Naive thymus-derived CD4-positive, alpha-beta T cell (primary cell): Measurements from ENCODE around the gene COX20. TPM values are rescaled to one million over a fixed set of nuclear protein-coding genes. Genes with fewer than 3 reads are reported as not detected.

Experiments
- ATAC-seq: fragments of 150-1000 bp; cut with Tn5 transposase; 2 replicates; pipeline ENCODE4 v1.10.0; 2021; ENCODE audit warnings: mild to moderate bottlenecking, moderate library complexity
- CTCF ChIA-PET: fragments of 350-600 bp; sonication (Branson Sonifier 250); formaldehyde crosslinking; loops from one replicate; lab custom pipeline; 2021; ENCODE audit warnings: antibody characterized with exemption; lab: Charles Lee
- POLR2A ChIA-PET: fragments of 350-600 bp; sonication (Branson Sonifier 250); formaldehyde crosslinking; loops from one replicate; lab custom pipeline; 2021; ENCODE audit warnings: antibody characterized with exemption, inconsistent platforms; lab: Charles Lee
- DNase-seq, 9 donors: peaks; one replicate each; pipeline versions ENCODE4 v3.0.0 to v3.0.0-alpha.2; 2020 to 2022; ENCODE audit warnings: mixed read lengths in 1 of 9
- H3K27ac ChIP-seq: one replicate; pipeline ENCODE4 v1.7.0; 2013; ENCODE audit warnings: mild to moderate bottlenecking, low read depth, low read length, moderate library complexity
- H3K27me3 ChIP-seq, 2 donors: one replicate each; pipeline ENCODE4 v1.7.0; 2013; ENCODE audit warnings: low read length in 2 of 2, mild to moderate bottlenecking in 2 of 2, moderate library complexity in 2 of 2; ENCODE audit not compliant: control insufficient read depth in 2 of 2, insufficient read depth in 2 of 2
- H3K36me3 ChIP-seq, 3 experiments: 1 replicate in 2 of 3; 2 replicates in 1 of 3; pipeline ENCODE4 v1.7.0; 2013; ENCODE audit warnings: low read length in 3 of 3, mild to moderate bottlenecking in 3 of 3, moderate library complexity in 1 of 3; ENCODE audit not compliant: insufficient read depth in 3 of 3, control insufficient read depth in 2 of 3
- H3K4me1 ChIP-seq, 2 donors: one replicate each; pipeline ENCODE4 v1.7.0; 2013; ENCODE audit warnings: low read length in 2 of 2, mild to moderate bottlenecking in 2 of 2, moderate library complexity in 1 of 2; ENCODE audit not compliant: control insufficient read depth in 2 of 2, insufficient read depth in 2 of 2
- H3K4me3 ChIP-seq: 2 replicates; pipeline ENCODE4 v1.7.0; 2013; ENCODE audit warnings: mild to moderate bottlenecking, low read length
- H3K9me3 ChIP-seq, 3 experiments: 1 replicate in 2 of 3; 2 replicates in 1 of 3; pipeline ENCODE4 v1.7.0; 2013; ENCODE audit warnings: low read length in 3 of 3; ENCODE audit not compliant: control insufficient read depth in 2 of 3
- H3K27ac Mint-ChIP-seq, 9 donors: one replicate each; pipeline ENCODE4 v1.8.0; 2020 to 2022; ENCODE audit warnings: mixed read lengths in 9 of 9, mild to moderate bottlenecking in 8 of 9, moderate library complexity in 5 of 9, inconsistent platforms in 2 of 9
- H3K27me3 Mint-ChIP-seq, 5 donors: one replicate each; pipeline ENCODE4 v1.8.0; 2021 to 2022; ENCODE audit warnings: mixed read lengths in 5 of 5, mild to moderate bottlenecking in 1 of 5
- H3K36me3 Mint-ChIP-seq, 5 donors: one replicate each; pipeline ENCODE4 v1.8.0; 2020 to 2022; ENCODE audit warnings: mixed read lengths in 5 of 5, mild to moderate bottlenecking in 3 of 5, inconsistent platforms in 1 of 5
- H3K4me1 Mint-ChIP-seq, 7 donors: one replicate each; pipeline ENCODE4 v1.8.0; 2020 to 2022; ENCODE audit warnings: mixed read lengths in 7 of 7, mild to moderate bottlenecking in 3 of 7, inconsistent platforms in 1 of 7
- H3K4me3 Mint-ChIP-seq, 10 donors: one replicate each; pipeline ENCODE4 v1.8.0; 2020 to 2022; ENCODE audit warnings: mild to moderate bottlenecking in 10 of 10, mixed read lengths in 10 of 10, moderate library complexity in 6 of 10, inconsistent platforms in 2 of 10
- H3K9me3 Mint-ChIP-seq, 11 donors: one replicate each; pipeline ENCODE4 v1.8.0; 2020 to 2022; ENCODE audit warnings: mixed read lengths in 11 of 11, mild to moderate bottlenecking in 4 of 11, inconsistent platforms in 1 of 11, moderate library complexity in 1 of 11
- intact Hi-C, 2 donors: fragments of 100-400 bp; cut with micrococcal nuclease; formaldehyde crosslinking; loops; one replicate each; pipeline ENCODE4 v1.15.1; 2023
- polyA plus RNA-seq, 2 donors: library from polyadenylated mRNA; unstranded; fragments of 300-500 nt; fragmentation: Illumina TruSeq; gene quantifications; one replicate each; pipeline ENCODE4 v1.2.3, GENCODE V29; 2021
- total RNA-seq, 6 experiments: library from RNA in 5 of 6; stranded (reverse) in 5 of 6; gene quantifications; 1 replicate in 5 of 6; 2 replicates in 1 of 6; pipeline ENCODE4 v1.2.3 and lab custom pipeline; 2021 to 2026

The COX20 gene
- total and polyA plus RNA-seq, 7 experiments from 2014 or later = 17.1 to 43.7 (median 27.8) TPM

DNA sequence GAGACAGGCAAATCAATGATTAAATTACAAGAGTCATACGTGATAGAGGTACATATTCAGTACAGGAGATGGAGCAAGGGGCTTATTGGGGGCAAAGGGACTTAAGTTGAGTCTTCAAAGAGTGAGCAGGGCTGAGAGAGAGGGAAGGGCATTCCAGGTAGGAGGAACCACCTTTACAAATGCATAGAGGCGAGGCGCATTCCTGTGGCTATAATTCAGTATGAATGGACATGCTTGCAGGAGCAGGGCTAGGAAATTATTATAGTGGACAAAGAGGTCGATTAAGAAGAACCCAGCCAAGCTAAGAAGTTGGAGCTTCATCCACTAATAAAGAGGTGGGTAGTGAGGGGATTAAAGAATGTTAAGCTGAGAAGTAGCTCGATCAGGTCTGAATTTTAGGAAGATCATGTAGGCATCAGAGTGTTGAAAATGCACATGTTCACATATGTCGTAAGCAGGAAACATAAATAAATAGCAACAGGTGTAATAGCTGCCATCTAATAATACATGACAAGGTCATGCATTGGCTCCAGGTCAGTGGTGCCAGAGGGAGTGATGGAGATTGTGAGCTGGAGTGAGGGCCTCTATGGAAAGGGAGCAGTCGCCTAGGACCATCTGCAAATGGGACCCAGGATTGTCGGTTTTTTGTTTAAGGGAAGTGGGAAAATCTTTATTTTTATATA, 40.9 kb downstream of the COX20 start:
- Mint-ChIP-seq H3K27me3 (no peaks in the 10 kb centered on the region), H3K4me3 (no peak overlapping the region), H3K9me3 (no peaks in the 10 kb centered on the region), H3K4me1 (peaks cover 0 to 1% (median 0%) of the 10 kb centered on the region in 7 donors), H3K36me3 (no peaks in the 10 kb centered on the region), H3K27ac (no peak overlapping the region)
- ATAC-seq (no peak), DNase-seq (no peak)
- CTCF ChIA-PET = no interaction called here
- Histone ChIP-seq H3K36me3 (no peaks in the 10 kb centered on the region), H3K9me3 (no peaks in the 10 kb centered on the region), H3K4me1 (no peaks in the 10 kb centered on the region), H3K27me3 (no peaks in the 10 kb centered on the region), H3K27ac (no peak overlapping the region), H3K4me3 (no peak overlapping the region)
- POLR2A ChIA-PET = interaction anchor here (0.8 to 1.0 kb wide), 2 partner anchors 41 to 42 kb away, joined by 3 read pairs; partner anchors contain the start of gene COX20
- intact Hi-C loops = no loop called here

DNA sequence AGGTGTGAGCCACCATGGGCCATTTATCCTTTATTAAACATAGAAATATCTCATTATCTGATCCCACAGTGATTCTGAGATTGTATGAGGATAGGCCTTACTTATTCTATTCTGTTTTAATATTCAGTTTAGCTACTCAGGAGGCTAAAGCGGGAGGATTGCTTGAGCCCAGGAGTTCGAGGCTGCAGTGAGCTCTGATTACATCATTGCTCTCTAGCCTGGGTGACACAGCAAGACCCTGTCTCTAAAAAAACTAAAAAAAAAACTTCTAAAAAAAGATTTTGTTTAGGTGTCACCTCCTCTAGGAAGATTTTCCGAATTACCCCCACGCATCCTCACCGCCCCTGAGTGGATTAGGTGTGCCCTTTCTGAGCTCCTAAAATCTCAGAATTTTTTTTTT, 43.2 kb downstream of the COX20 start:
- H3K9me3 Mint-ChIP-seq = no peaks in the 10 kb centered on the region
- DNase-seq = no peak
- CTCF ChIA-PET = interaction anchor here (0.6 kb wide), 1 partner anchor 900 kb away, joined by 4 read pairs; no protein-coding TSS in a partner anchor
- no peak overlapping the region for H3K27ac Mint-ChIP-seq
- intact Hi-C loops = no loop called here
- H3K4me3 Mint-ChIP-seq = no peak overlapping the region
- no peak overlapping the region for H3K27ac ChIP-seq
- peaks cover 0 to 1% (median 0%) of the 10 kb centered on the region in 7 donors for H3K4me1 Mint-ChIP-seq
- no peaks in the 10 kb centered on the region for H3K4me1 ChIP-seq
- no peak overlapping the region for H3K4me3 ChIP-seq
- H3K9me3 ChIP-seq = no peaks in the 10 kb centered on the region
- H3K27me3 Mint-ChIP-seq = no peaks in the 10 kb centered on the region
- H3K27me3 ChIP-seq = no peaks in the 10 kb centered on the region
- no peaks in the 10 kb centered on the region for H3K36me3 Mint-ChIP-seq
- no peaks in the 10 kb centered on the region for H3K36me3 ChIP-seq
- POLR2A ChIA-PET = no interaction called here
- no peak for ATAC-seq

DNA sequence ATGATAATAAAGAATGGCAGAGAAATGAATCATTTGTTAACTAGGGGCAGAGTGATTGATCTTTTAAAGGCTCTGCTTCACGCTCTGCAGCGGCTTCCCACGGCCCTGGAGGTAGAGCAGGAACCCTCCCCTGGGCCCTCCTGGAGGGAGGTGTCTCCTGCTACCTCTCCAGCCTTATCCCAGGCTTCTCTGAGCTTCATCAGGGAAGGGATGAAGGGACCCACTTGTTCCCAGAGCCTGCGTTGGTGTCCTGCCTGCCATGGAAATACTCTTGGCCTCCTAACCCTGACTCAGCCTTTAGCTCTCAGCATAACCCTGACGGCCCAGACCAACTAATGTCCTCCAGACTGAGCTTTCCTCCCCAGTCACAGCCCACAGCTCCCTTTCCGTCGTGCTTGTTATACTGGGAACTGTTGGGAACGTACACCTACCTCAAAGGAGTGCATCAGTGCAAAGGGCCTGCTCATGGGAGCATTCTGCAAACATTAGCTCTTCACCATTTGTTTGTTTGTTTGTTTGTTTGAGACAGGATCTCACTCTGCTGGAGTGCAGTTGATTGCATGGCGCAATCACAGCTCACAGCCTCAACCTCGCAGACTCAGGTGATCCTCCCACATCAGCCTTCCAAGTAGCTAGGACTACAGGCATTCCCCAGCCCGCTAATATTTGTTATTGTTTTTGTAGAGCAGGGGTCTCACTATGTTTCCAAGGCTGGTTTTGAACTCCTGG, 46.3 kb downstream of the COX20 start:
- Mint-ChIP-seq H3K27me3 (peaks cover 0 to 5% (median 0%) of the 10 kb centered on the region in 5 donors), H3K9me3 (no peaks in the 10 kb centered on the region), H3K4me1 (peaks cover 0 to 1% (median 0%) of the 10 kb centered on the region in 7 donors), H3K36me3 (no peaks in the 10 kb centered on the region), H3K4me3 (no peak overlapping the region), H3K27ac (no peak overlapping the region)
- Histone ChIP-seq H3K36me3 (no peaks in the 10 kb centered on the region), H3K4me1 (no peaks in the 10 kb centered on the region), H3K27me3 (no peaks in the 10 kb centered on the region), H3K27ac (no peak overlapping the region), H3K9me3 (no peaks in the 10 kb centered on the region), H3K4me3 (no peak overlapping the region)
- intact Hi-C loops = no loop called here
- DNase-seq (no peak), ATAC-seq (no peak)
- ChIA-PET POLR2A (interaction anchor here (1.0 kb wide), 1 partner anchor 88 kb away, joined by 3 read pairs; a partner anchor contains a TSS), CTCF (no interaction called here)

- H3K9me3 ChIP-seq = no peaks in the 10 kb centered on the region
- H3K27me3 ChIP-seq = no peaks in the 10 kb centered on the region
- DNase-seq (no peak), ATAC-seq (no peak)
- peaks cover 0 to 5% (median 0%) of the 10 kb centered on the region in 5 donors for H3K27me3 Mint-ChIP-seq
- no peak overlapping the region for H3K4me3 Mint-ChIP-seq
- H3K4me3 ChIP-seq = no peak overlapping the region
- peaks cover 0 to 4% (median 0%) of the 10 kb centered on the region in 5 donors for H3K36me3 Mint-ChIP-seq
- no peaks in the 10 kb centered on the region for H3K36me3 ChIP-seq
- H3K4me1 ChIP-seq = no peaks in the 10 kb centered on the region
- H3K4me1 Mint-ChIP-seq = no peaks in the 10 kb centered on the region
- no peak overlapping the region for H3K27ac ChIP-seq
- ChIA-PET CTCF (interaction anchor here (0.7 kb wide), 1 partner anchor 1069 kb away, joined by 7 read pairs; no protein-coding TSS in a partner anchor), POLR2A (interaction anchor here (0.7 kb wide), 1 partner anchor 49 kb away, joined by 5 read pairs; no protein-coding TSS in a partner anchor)
- peaks cover 0 to 2% (median 0%) of the 10 kb centered on the region in 11 donors for H3K9me3 Mint-ChIP-seq
- no peak overlapping the region for H3K27ac Mint-ChIP-seq
- intact Hi-C loops = no loop called here
Observed at GRCh38 chr1:244887281-244887680, 51.8 kb downstream of the COX20 start.

DNA sequence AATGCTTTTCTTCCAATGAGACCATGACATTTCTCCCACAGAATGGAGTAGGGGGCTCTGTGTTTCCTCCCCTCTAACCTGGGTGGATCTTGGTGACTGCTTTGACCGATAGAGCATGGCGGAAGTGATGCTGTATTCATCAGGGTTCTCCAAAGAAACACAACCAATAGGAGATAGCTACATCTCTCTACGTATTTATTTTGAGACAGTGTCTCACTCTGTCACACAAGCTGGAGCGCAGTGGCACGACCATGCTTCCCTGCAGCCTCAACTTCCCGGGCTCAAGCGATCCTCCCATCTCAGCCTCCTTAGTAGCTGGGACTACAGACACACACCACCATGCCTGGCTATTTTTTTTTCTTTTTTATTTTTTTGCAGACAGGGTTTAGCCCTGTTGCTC, 58.4 kb downstream of the COX20 start:
- H3K4me3 Mint-ChIP-seq = no peak overlapping the region
- H3K27ac Mint-ChIP-seq = no peak overlapping the region
- ChIA-PET POLR2A (interaction anchor here (0.7 kb wide), 1 partner anchor 75 kb away, joined by 3 read pairs; a partner anchor contains a TSS), CTCF (interaction anchor here (1.2 kb wide), 1 partner anchor 29 kb away, joined by 4 read pairs; no protein-coding TSS in a partner anchor)
- H3K27me3 ChIP-seq = no peaks in the 10 kb centered on the region
- no peak overlapping the region for H3K4me3 ChIP-seq
- ATAC-seq = no peak
- H3K4me1 Mint-ChIP-seq = peaks cover 0 to 7% (median 0%) of the 10 kb centered on the region in 7 donors
- no peaks in the 10 kb centered on the region for H3K9me3 Mint-ChIP-seq
- no peak for DNase-seq
- no peaks in the 10 kb centered on the region for H3K36me3 Mint-ChIP-seq
- no peaks in the 10 kb centered on the region for H3K36me3 ChIP-seq
- no peaks in the 10 kb centered on the region for H3K27me3 Mint-ChIP-seq
- intact Hi-C loops = no loop called here
- no peaks in the 10 kb centered on the region for H3K4me1 ChIP-seq
- H3K27ac ChIP-seq = no peak overlapping the region
- H3K9me3 ChIP-seq = no peaks in the 10 kb centered on the region
